Karpas-422 (cell line): Measurements from ENCODE around the gene ATF2. TPM values are rescaled to one million over a fixed set of nuclear protein-coding genes. Genes with fewer than 3 reads are reported as not detected.

Experiments used
- DNase-seq: peaks from one replicate; pipeline ENCODE4 v3.0.0-alpha.2; 2015
- H2AFZ ChIP-seq: fragments of 200-600 bp; sonication (generic); 2 replicates; pipeline ENCODE4 v1.6.1; 2014; ENCODE audit warnings: antibody characterized with exemption, low read length, mixed read lengths
- H3K27ac ChIP-seq: fragments of 200-600 bp; sonication (generic); 2 replicates; pipeline ENCODE4 v1.5.1; 2014; ENCODE audit warnings: mild to moderate bottlenecking, low read length, moderate library complexity
- H3K27me3 ChIP-seq: fragments of 200-600 bp; sonication (generic); 2 replicates; pipeline ENCODE4 v1.6.1; 2014; ENCODE audit warnings: low read length, mixed read lengths
- H3K36me3 ChIP-seq: fragments of 200-600 bp; sonication (generic); 2 replicates; pipeline ENCODE4 v1.6.1; 2014; ENCODE audit warnings: low read length, mixed read lengths; ENCODE audit not compliant: insufficient read depth
- H3K4me1 ChIP-seq: fragments of 200-600 bp; sonication (generic); 2 replicates; pipeline ENCODE4 v1.6.1; 2014; ENCODE audit warnings: mild to moderate bottlenecking, low read length, mixed read lengths
- H3K4me2 ChIP-seq: fragments of 200-600 bp; sonication (generic); 2 replicates; pipeline ENCODE4 v1.6.1; 2014; ENCODE audit warnings: low read length, low read depth, mild to moderate bottlenecking; ENCODE audit not compliant: poor library complexity, severe bottlenecking
- H3K4me3 ChIP-seq: fragments of 200-600 bp; sonication (generic); 2 replicates; pipeline ENCODE4 v1.5.1; 2014; ENCODE audit warnings: mild to moderate bottlenecking, antibody characterized with exemption, low read length, mixed read lengths
- H3K79me2 ChIP-seq: fragments of 200-600 bp; sonication (generic); 2 replicates; pipeline ENCODE4 v1.6.1; 2014; ENCODE audit warnings: mild to moderate bottlenecking, low read length, mixed read lengths
- H3K9ac ChIP-seq: fragments of 200-600 bp; sonication (generic); 2 replicates; pipeline ENCODE4 v1.6.0; 2014; ENCODE audit warnings: low read length
- H3K9me2 ChIP-seq: fragments of 200-600 bp; sonication (generic), shearing (Covaris generic); replicated peaks from 2 replicates; pipeline ENCODE4 v1.6.0; 2014; ENCODE audit warnings: mild to moderate bottlenecking, low read length, moderate library complexity; ENCODE audit not compliant: insufficient read depth
- H3K9me3 ChIP-seq: fragments of 300-700, 200-600 bp; sonication (generic); 2 replicates; pipeline ENCODE4 v1.6.1; 2014; ENCODE audit warnings: low read length, mixed read lengths
- H4K20me1 ChIP-seq: fragments of 200-600 bp; sonication (generic); 2 replicates; pipeline ENCODE4 v1.6.1; 2014; ENCODE audit warnings: mild to moderate bottlenecking, antibody characterized with exemption, low read length, low read depth; ENCODE audit not compliant: insufficient read depth
- total RNA-seq: library from RNA; depleted of rRNA; stranded (reverse); fragments of >200 nt; shearing (Covaris generic); gene quantifications from 2 replicates; pipeline ENCODE4 v1.2.3, GENCODE V29; 2014; ENCODE audit warnings: low replicate concordance

ATF2 gene
- total RNA-seq, 1 experiment from 2014 or later, result 83.4 TPM

DNA sequence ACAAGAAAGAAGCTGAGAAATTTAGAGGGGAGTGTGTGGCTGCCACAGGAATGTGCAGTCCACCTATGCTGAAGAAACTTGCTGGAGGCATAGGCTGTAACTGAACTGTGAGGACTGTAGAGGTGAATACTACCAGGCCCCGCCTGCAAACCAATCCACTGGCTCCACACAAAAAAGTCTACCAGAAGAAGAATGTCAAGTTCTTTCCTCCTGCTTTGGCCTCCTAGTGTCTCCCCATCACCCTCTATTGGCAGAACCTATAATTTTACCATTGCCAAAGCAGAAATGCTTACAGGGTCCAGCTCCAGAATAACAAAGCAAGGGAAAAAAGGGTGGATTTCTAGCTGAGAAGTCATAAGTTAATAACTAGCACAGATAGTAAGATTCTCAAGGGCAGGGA lies 19.4 kb upstream of the ATF2 start:
- H2AFZ ChIP-seq, result no peak overlapping the region

DNA sequence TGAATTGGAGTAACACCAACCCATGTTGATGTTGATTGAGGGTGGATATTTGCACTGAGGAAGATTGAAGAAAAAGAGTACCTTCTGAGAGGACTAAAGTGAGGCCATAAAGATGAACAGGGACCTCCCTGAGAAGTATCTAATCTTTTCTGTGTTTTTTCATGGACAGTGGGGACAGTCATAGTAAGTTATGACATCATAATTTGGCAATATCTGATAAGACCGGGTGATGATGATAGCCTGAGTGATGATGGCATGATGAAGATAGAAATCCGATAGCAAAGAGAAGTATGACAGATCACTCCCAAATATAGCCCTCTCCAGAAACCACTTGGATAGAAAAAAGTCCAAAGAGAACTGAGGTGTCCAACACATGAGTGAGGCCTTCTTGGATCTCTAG lies 15.7 kb upstream of the ATF2 start:
- H3K9ac ChIP-seq, result no peak overlapping the region
- peaks cover 34% of the 10 kb centered on the region for H3K79me2 ChIP-seq
- no peak overlapping the region for H3K27ac ChIP-seq
- no peaks in the 10 kb centered on the region; the same call in 1 of the 2 replicates for H3K9me2 ChIP-seq
- peaks cover 22% of the 10 kb centered on the region for H4K20me1 ChIP-seq
- no peak overlapping the region for H3K4me2 ChIP-seq
- no peak overlapping the region for H2AFZ ChIP-seq
- DNase-seq, result no peak
- peaks cover 22% of the 10 kb centered on the region for H3K4me1 ChIP-seq
- H3K27me3 ChIP-seq, result no peaks in the 10 kb centered on the region
- H3K4me3 ChIP-seq, result no peak overlapping the region
- peaks cover 17% of the 10 kb centered on the region for H3K36me3 ChIP-seq
- no peaks in the 10 kb centered on the region for H3K9me3 ChIP-seq

More for the DNA sequence above, 19.4 kb upstream of the ATF2 start:
- Histone ChIP-seq H3K9ac (no peak overlapping the region), H3K9me3 (no peaks in the 10 kb centered on the region), H3K79me2 (no peaks in the 10 kb centered on the region), H3K4me2 (no peak overlapping the region), H3K27me3 (no peaks in the 10 kb centered on the region), H3K4me3 (no peak overlapping the region), H4K20me1 (no peaks in the 10 kb centered on the region), H3K27ac (no peak overlapping the region), H3K9me2 (no peaks in the 10 kb centered on the region; the same call in 1 of the 2 replicates), H3K36me3 (no peaks in the 10 kb centered on the region), H3K4me1 (peaks cover 3% of the 10 kb centered on the region)
- peak; percentile 75 for DNase-seq

DNA sequence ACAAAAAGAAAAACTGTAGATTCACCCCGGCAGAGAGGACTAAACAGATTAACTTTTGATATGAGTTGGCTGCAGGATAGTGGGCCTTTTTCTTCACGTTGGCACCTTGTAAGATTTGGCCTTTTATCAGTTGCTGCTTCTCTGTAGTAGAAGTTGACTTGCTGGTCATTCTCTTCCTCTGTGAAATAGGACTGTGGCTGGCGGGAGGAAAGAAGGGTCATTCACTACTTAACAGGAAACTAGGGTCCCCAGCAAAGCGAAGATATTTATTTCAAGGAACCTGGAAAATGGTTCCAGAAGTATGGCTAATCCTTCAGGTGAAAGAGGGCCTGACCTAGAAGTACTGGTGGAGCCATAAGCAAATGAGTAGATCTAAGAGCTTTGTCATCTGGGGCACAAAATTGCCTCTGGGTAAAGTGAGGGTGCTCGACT lies 13.9 kb upstream of the ATF2 start:
- no peaks in the 10 kb centered on the region for H3K27me3 ChIP-seq
- H3K9me3 ChIP-seq, result no peaks in the 10 kb centered on the region

DNA sequence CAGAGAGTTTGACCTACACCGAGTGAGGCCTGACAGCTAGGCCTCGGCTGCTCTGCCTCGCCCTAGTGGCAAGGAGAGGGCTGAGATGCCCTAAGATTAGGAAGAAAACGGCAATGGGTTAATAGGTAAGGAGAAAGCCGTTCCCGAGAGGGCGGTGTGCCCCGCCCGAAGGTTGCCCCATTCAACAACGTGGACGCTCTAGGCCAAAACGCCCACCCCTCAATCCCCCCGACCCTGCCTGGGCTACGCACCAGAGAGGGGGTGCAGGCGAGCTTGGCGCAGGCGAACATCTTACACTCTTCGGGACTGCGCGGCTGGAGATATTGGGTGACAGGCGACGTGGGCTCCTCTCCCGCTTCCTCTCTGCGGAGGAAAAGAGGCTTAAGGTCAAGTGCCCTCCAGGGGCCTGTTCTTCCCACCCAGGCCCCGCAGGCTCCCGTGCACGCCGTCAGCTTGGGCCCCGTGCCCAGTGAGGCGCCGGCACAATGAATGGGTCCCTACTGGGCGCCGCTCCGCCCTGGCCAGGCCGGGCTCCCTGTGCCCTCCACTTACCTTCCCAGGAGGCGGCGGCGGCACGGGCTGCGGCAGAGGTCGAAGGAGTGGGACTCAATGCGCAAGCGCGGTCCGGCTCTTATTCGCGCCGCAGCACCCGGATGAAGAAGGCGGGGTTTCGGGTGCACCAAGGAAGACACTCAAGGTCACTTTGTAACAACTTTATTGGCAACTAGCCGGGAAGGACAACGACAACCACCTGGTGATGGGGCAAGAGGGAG lies 13.3 kb upstream of the ATF2 start, which contains the start of gene ATP5MC3:
TSS of gene ATP5MC3 (minus strand) at position 607 of the 773 bp plus-strand sequence. CDS start at position 290, 317 bp downstream.
- Histone ChIP-seq H3K4me2 (peak within 1 kb of the TSS; percentile 88), H2AFZ (peak within 1 kb of the TSS; percentile 92), H3K9ac (peak within 1 kb of the TSS; percentile 86), H3K4me3 (peak within 1 kb of the TSS; percentile 96), H4K20me1 (peaks cover 26% of the 10 kb centered on the region), H3K9me2 (no peaks in the 10 kb centered on the region; the same call in 1 of the 2 replicates), H3K79me2 (peaks cover 56% of the 10 kb centered on the region), H3K27ac (peak within 1 kb of the TSS; percentile 80), H3K9me3 (no peaks in the 10 kb centered on the region), H3K27me3 (no peaks in the 10 kb centered on the region), H3K4me1 (peaks cover 27% of the 10 kb centered on the region), H3K36me3 (peaks cover 40% of the 10 kb centered on the region)
- DNase-seq, result peak; percentile 98

More for the DNA sequence above, 13.9 kb upstream of the ATF2 start:
- no peak for DNase-seq
- Histone ChIP-seq H3K4me2 (peak overlapping the region; percentile 88), H3K9ac (peak overlapping the region; percentile 86), H2AFZ (peak overlapping the region; percentile 92), H3K79me2 (peaks cover 52% of the 10 kb centered on the region), H3K27ac (peak overlapping the region; percentile 66), H3K9me2 (no peaks in the 10 kb centered on the region; the same call in 1 of the 2 replicates), H3K4me3 (peak overlapping the region; percentile 96), H3K4me1 (peaks cover 27% of the 10 kb centered on the region), H3K36me3 (peaks cover 35% of the 10 kb centered on the region), H4K20me1 (peaks cover 26% of the 10 kb centered on the region)

DNA sequence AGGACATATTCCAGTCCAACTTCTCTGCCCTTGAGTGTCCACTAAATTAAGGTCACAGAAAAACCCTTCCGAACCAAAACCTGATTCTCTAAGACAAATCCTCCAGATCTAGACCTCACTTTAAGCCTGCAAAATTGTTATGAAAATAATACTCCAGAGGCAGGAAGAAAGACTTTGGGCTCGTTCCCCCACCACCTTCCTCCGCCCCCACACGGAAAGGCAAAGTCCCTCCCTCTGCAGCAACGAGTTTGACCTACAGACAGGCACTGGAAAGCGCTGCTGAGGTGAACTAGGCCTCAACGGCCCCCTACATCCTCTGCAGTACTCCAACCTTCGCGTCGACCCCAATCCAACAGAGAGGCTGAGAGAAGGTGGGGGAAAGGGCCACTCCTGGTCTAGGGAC lies 12.7 kb upstream of the ATF2 start:
- peaks cover 26% of the 10 kb centered on the region for H4K20me1 ChIP-seq
- peak overlapping the region; percentile 88 for H3K4me2 ChIP-seq
- H3K79me2 ChIP-seq, result peaks cover 56% of the 10 kb centered on the region
- peak; percentile 81 for DNase-seq
- H3K4me1 ChIP-seq, result peaks cover 27% of the 10 kb centered on the region
- H3K9ac ChIP-seq, result peak overlapping the region; percentile 86
- no peaks in the 10 kb centered on the region for H3K9me3 ChIP-seq
- H2AFZ ChIP-seq, result no peak overlapping the region
- H3K27me3 ChIP-seq, result no peaks in the 10 kb centered on the region
- H3K36me3 ChIP-seq, result peaks cover 40% of the 10 kb centered on the region
- no peaks in the 10 kb centered on the region; the same call in 1 of the 2 replicates for H3K9me2 ChIP-seq
- H3K27ac ChIP-seq, result peak overlapping the region; percentile 80
- H3K4me3 ChIP-seq, result peak overlapping the region; percentile 96

DNA sequence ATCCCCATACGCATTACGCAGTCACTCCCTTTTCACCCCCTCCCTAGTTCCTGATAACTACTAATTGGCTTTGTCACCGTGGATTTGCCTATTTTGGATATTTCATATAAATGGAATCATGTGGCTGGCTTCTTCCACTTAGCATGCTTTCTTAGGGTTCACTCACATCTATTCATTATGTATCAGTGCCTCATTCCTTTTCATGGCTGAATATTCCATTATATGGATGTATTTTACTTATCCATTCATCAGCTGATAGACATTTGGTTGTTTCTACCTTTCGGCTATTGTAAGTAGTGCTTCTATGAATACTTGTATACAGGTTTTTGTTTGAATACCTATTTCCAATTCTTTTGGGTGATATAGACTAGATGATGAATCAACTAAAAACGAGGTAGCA lies 8.6 kb upstream of the ATF2 start:
- H4K20me1 ChIP-seq, result peaks cover 26% of the 10 kb centered on the region
- no peak overlapping the region for H3K4me2 ChIP-seq
- H3K27ac ChIP-seq, result no peak overlapping the region
- H3K4me1 ChIP-seq, result peaks cover 17% of the 10 kb centered on the region
- no peak overlapping the region for H3K9ac ChIP-seq
- H3K9me3 ChIP-seq, result no peaks in the 10 kb centered on the region
- no peaks in the 10 kb centered on the region for H3K27me3 ChIP-seq
- no peak overlapping the region for H2AFZ ChIP-seq
- H3K79me2 ChIP-seq, result peaks cover 50% of the 10 kb centered on the region
- H3K36me3 ChIP-seq, result peaks cover 40% of the 10 kb centered on the region
- no peak overlapping the region for H3K4me3 ChIP-seq
- no peaks in the 10 kb centered on the region for H3K9me2 ChIP-seq
- peak; percentile 41 for DNase-seq

DNA sequence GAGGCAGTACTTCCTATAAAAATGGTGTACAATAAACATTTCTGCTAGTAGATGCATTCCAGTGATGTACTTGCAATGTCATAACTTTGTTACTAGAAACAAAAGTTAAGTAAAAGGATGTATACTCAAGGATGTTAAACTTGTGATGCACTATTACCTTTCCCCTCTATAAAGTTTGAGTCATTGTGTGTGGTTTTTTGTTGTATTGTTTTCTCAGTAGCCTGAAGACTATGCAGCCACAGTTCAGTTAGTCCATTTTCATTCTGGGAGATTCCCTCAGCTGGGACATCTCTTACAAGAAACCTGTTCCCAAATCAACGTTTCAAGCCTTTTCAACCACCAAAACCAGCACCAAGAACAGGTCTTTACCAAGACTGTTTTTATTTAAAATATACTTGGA lies 7.9 kb upstream of the ATF2 start:
- Histone ChIP-seq H3K9me3 (no peaks in the 10 kb centered on the region), H3K4me3 (no peak overlapping the region), H3K4me1 (peaks cover 17% of the 10 kb centered on the region), H4K20me1 (peaks cover 22% of the 10 kb centered on the region), H3K4me2 (no peak overlapping the region), H3K9ac (no peak overlapping the region), H3K27me3 (no peaks in the 10 kb centered on the region), H2AFZ (no peak overlapping the region), H3K27ac (no peak overlapping the region), H3K9me2 (no peaks in the 10 kb centered on the region), H3K79me2 (peaks cover 44% of the 10 kb centered on the region), H3K36me3 (peaks cover 40% of the 10 kb centered on the region)
- DNase-seq, result no peak

DNA sequence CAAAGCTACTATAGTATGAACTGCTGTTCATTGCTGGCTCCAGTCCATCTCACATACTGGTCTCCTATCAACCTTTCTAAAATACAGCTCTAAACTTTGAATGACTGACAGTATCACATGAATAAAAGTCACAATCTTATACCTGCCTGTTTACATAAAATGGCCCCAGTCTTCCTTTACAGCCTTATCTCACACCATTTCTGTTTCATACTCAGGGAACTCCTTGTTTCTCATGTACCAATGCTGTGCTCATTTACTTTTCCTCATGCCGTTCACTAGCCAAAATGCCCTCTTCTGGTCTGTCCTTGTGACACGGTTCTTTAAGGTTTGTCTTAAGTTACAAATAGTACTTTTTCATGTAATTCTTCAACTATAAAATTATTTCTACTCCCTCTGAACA lies 7.3 kb upstream of the ATF2 start:
- H3K27me3 ChIP-seq, result no peaks in the 10 kb centered on the region
- H3K4me3 ChIP-seq, result no peak overlapping the region
- no peak overlapping the region for H2AFZ ChIP-seq
- no peak overlapping the region for H3K27ac ChIP-seq
- peaks cover 40% of the 10 kb centered on the region for H3K36me3 ChIP-seq
- H3K4me2 ChIP-seq, result no peak overlapping the region
- peaks cover 38% of the 10 kb centered on the region for H3K79me2 ChIP-seq
- no peak overlapping the region for H3K9ac ChIP-seq
- peaks cover 16% of the 10 kb centered on the region for H3K4me1 ChIP-seq
- DNase-seq, result no peak
- no peaks in the 10 kb centered on the region for H3K9me3 ChIP-seq
- no peaks in the 10 kb centered on the region for H3K9me2 ChIP-seq
- H4K20me1 ChIP-seq, result peaks cover 16% of the 10 kb centered on the region
